Measurements from ENCODE around the gene AZU1. TPM values are rescaled to one million over a fixed set of nuclear protein-coding genes. Genes with fewer than 3 reads are reported as not detected.

AZU1 gene
- total RNA-seq, 4 donors from 2014 or later: 0.42 TPM; not detected in 3

- TF ChIP-seq POLR2A (IDR thresholded peaks at IDR 0.05) (peak; percentile 65 to 78), EP300 (IDR thresholded peaks at IDR 0.05) (peak; percentile 76 to 90), CTCF (IDR thresholded peaks at IDR 0.05) (peak in 3 of 5 experiments; percentile 15 to 40 (median 17))
- Histone ChIP-seq H3K36me3 (peaks cover 0 to 10% (median 0%) of the 10 kb centered on the region in 3 donors), H3K4me3 (peak within 1 kb of the TSS; percentile 91 to 96 (median 94)), H3K27ac (peak within 1 kb of the TSS; percentile 95 to 100 (median 98)), H3K4me1 (peaks cover 9 to 61% (median 43%) of the 10 kb centered on the region in 4 donors), H3K9me3 (no peaks in the 10 kb centered on the region), H3K27me3 (no peaks in the 10 kb centered on the region)
- peak; percentile 99 for DNase-seq (ENCODE audit: low spot score in 2 of 2)
- WGBS, 2 donors: 1 to 2% methylated on average over 58 to 59 of the region's 83 CpGs
Measured at GRCh38 chr19:796692-797527, 30.7 kb upstream of the AZU1 start, which contains the start of gene PTBP1. Gene PTBP1, plus strand, starts transcription at chr19:797452. Its CDS starts 46 bp downstream, at chr19:797498.

- Histone ChIP-seq H3K4me1 (peaks cover 9 to 62% (median 52%) of the 10 kb centered on the region in 4 donors), H3K9me3 (no peaks in the 10 kb centered on the region), H3K4me3 (peak overlapping the region; percentile 91 to 96 (median 94)), H3K27me3 (no peaks in the 10 kb centered on the region), H3K36me3 (peaks cover 0 to 10% (median 0%) of the 10 kb centered on the region in 3 donors), H3K27ac (peak overlapping the region; percentile 95 to 100 (median 98))
- WGBS, 2 donors: 1% methylated on average over 55 to 57 of the region's 129 CpGs
- TF ChIP-seq CTCF (IDR thresholded peaks at IDR 0.05) (peak in 2 of 5 experiments; percentile 33 to 61), POLR2A (IDR thresholded peaks at IDR 0.05) (no peak), EP300 (IDR thresholded peaks at IDR 0.05) (no peak)
- peak; percentile 69 to 80 for DNase-seq (ENCODE audit: low spot score in 2 of 2)
Measured at GRCh38 chr19:797528-798414, 29.9 kb upstream of the AZU1 start.

DNA sequence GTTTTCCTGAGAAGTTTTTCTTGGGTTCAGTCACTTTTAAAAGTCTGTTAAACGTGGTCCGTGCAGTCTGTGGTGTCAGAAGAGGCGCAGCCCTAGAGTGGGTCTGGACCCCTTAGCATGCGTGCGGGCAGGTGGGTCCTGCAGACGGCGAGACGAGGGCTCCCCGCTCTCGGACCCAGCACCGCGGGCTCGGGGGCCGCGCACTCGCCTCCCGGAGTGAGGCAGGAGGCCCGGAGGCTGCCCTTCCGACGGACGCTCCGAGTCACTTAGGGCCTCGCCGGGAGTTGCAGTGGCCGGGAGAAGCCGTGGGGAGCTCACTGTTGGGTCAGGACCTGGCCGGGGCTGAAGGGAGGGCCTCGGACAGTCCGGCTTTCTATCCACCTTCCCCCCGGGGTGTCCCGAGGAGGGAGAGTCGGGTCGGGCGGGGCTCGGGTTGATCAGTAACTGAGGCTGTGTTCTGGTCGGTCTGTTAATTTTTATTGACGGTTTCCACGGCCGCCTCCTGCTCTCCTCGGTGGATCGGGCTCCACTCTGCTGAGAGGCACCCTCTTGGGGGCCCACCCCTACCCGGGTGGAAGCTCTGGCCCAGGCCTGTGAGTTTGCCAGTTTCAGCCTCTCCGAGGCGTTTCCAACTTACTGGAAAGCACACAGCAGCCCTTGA is 29.1 kb upstream of the AZU1 start:
- Histone ChIP-seq H3K4me3 (peak overlapping the region; percentile 91 to 96 (median 94)), H3K27ac (peak overlapping the region in 3 of 4 donors; percentile 95 to 100 (median 97)), H3K4me1 (peaks cover 9 to 70% (median 58%) of the 10 kb centered on the region in 4 donors), H3K27me3 (no peaks in the 10 kb centered on the region), H3K36me3 (peaks cover 0 to 15% (median 0%) of the 10 kb centered on the region in 3 donors), H3K9me3 (no peaks in the 10 kb centered on the region)
- 1% methylated on average over 30 to 43 of the region's 44 CpGs for WGBS, 2 donors
- no peak for DNase-seq (ENCODE audit: low spot score in 2 of 2)
- no peak for TF ChIP-seq EP300 (IDR thresholded peaks at IDR 0.05)
- TF ChIP-seq CTCF (IDR thresholded peaks at IDR 0.05): no peak
- TF ChIP-seq POLR2A (IDR thresholded peaks at IDR 0.05): no peak

GRCh38 chr19:799076-799881 is 28.4 kb upstream of the AZU1 start:
- DNase-seq (ENCODE audit: low spot score in 2 of 2): no peak
- peaks cover 9 to 76% (median 59%) of the 10 kb centered on the region in 4 donors for H3K4me1 ChIP-seq
- WGBS, 2 donors: 4 to 11% methylated on average over 23 to 24 of the region's 28 CpGs

More at GRCh38 chr19:799076-799881, 28.4 kb upstream of the AZU1 start:
- H3K27me3 ChIP-seq: no peaks in the 10 kb centered on the region
- peak overlapping the region; percentile 91 to 96 (median 94) for H3K4me3 ChIP-seq
- H3K36me3 ChIP-seq: peaks cover 0 to 23% (median 7%) of the 10 kb centered on the region in 3 donors
- peak overlapping the region in 3 of 4 donors; percentile 95 to 100 (median 97) for H3K27ac ChIP-seq
- H3K9me3 ChIP-seq: no peaks in the 10 kb centered on the region
- TF ChIP-seq POLR2A (IDR thresholded peaks at IDR 0.05) (no peak), CTCF (IDR thresholded peaks at IDR 0.05) (peak in 2 of 5 experiments; percentile 12 to 14)
